NCI-H82 treated with DMSO at 0.1 percent for 48 hours (cell line): Measurements from ENCODE around the gene CABLES2.
"Not testable (repeated sequence)": the region's sequence is repeated elsewhere in the genome, so short reads cannot be mapped to it uniquely, and the experiment has no call there.

Experiments
- DNase-seq: peaks from one replicate; lab custom pipeline; 2025; ENCODE audit not compliant: unreplicated experiment; lab: John Stamatoyannopoulos, UW

CABLES2 gene

GRCh38 chr20:62436692-62437091 lies 29.6 kb upstream of the CABLES2 start:
- DNase-seq: no peak

DNA sequence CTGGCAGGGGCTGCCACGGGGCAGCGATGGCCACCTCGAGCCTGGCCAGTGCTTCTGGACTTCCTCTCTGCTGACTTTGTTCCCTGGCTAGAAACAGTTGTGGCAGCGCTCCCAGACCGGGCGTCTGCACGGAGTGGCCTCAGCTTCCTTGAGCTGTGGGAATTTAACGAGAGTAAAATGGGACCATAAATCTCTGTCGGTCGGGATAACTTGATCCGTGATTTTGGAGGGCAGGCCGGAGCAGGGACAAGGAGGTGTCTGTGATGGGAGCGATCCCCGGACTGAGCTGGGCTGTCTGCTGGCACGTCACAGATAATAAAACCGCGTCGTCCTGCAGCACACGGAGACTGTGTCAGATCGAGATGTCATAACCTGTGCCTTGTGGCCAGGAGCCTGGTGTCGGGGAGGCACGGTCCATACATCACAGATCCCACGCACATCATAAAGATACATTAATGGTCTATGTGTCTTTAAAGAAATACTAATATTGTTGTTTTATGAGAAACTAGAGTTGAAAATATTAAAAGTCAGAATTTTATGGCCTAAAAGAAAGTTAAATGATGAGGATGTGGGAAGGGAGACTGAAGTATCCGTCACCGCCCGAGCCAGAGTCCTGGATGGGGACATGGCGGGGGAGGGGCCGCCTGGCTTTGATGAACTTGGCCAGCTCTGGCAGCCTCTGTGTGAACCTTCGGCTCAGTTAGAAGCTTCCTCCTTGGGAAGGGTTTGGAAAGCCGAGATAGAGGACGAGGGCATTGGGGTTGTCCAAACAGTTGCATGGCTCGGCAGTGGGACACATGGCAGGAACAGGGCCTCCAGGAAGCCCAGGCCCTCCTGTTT lies 26.8 kb upstream of the CABLES2 start:
- DNase-seq: no peak

GRCh38 chr20:62430866-62431447 lies 23.9 kb upstream of the CABLES2 start:
- no peak for DNase-seq

GRCh38 chr20:62430311-62430853 lies 23.3 kb upstream of the CABLES2 start:
- no peak for DNase-seq

DNA sequence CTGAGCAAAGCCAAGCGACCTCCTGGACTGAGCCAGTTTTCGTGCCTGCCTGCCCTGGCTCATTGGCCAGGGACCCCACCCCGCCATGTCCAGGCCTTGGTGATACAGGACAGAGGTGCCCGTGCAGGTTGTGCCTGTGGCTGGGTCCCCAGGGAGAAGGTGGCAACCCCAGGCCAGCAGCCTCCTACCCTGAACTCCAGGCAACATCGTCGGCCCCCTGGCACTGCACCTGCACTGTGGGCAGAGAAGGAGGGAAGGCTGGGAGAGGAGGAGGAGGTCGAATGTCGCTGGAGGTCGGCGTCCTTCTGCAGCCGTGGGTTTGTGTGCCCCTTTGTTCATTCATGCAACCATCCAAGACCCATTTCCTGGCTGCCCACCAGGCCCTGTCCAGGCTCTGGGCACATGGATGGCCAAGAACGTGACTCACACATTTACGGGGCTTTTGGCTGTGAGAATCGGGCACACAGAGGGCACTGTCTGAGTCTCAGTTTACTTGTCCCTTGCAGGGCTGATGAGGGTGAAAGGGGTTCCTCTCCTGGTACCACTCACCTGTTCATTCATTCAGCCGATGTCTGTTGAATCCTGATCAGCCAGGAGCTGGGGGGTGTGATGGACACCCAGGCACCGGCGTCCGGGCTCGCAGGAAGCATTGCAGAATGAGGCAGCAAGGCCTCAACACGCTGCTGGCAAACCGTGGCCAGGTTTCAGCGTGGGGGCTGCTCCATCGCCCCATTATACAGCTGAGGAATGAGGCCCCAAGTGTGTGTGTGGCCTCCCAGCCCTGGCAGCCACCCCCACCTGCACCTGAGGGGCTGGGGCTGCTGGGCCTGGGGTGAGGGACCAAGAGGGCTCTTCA lies 22.6 kb upstream of the CABLES2 start:
- DNase-seq: no peak

GRCh38 chr20:62428396-62429295 lies 21.6 kb upstream of the CABLES2 start:
- DNase-seq: no peak

- no peak for DNase-seq
Measured at GRCh38 chr20:62428002-62428372, 20.9 kb upstream of the CABLES2 start.

DNA sequence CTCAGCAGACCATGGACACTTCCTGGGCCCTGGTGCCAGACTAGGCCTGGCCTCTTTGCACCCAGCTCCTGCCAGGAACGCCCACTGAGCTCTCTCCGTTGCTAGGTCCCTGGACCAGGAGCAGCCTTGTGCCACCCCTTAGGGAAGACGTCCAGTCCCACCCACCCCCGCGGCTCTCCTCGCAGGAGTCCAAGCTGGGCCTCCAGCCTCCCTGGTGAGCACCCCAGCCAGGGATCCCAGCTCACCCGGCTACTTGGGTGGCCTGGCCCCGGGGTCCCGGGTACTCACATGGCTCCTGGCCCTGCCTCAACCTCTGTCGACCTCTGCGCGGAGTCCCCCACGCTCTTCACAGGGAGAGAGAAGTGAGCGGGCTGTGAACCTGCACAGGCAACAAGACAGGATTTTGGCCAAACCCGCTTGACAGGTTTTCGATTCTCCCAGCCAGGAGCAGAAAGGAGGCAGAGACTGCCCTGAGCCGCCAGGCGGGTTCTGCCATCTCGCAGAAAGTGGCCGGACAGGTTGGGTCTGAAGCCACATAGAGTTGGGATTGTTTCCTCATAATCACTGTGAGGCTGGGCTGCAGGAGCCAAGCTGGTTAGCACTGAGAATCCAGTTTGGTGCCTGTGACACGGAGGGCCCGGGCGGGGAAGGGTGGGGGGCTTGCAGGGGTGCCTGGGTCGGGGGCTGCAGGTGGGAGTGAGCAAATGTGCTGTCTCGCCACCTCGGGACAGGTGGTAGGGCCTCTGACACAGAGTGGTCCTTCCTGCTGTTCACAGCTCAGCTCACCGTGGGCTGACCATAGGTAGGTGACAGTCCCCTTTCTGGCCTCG lies 20.3 kb upstream of the CABLES2 start, which contains the start of gene RBBP8NL:
Gene RBBP8NL, minus strand, starts transcription at position 368 of the 830 bp plus-strand sequence. CDS start 7,892 bp downstream, outside the sequence.
- DNase-seq: no peak

DNA sequence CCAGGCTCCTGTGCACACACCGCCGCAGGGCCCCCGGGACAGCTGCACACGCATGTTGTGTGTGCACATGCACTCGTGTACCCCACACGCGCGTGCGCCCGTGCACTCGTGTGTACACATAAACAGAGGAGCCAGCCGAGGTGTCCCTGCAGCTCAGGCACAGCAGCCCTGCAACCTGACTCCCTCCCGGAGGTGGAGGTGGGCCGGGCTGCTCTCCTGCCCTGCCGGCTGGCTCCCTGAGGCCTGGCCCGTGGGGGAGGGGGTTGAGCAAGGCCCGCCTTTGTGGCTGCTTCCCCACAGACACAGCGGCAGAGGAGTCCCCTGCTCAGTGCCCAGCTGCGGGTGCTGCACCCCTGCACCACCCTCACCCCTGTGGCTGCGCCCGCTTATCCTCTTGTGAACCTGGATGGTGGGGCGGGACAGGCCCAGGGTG lies 19.6 kb upstream of the CABLES2 start:
- DNase-seq: no peak

GRCh38 chr20:62426059-62426348 lies 18.9 kb upstream of the CABLES2 start:
- DNase-seq: not testable (repeated sequence)

DNA sequence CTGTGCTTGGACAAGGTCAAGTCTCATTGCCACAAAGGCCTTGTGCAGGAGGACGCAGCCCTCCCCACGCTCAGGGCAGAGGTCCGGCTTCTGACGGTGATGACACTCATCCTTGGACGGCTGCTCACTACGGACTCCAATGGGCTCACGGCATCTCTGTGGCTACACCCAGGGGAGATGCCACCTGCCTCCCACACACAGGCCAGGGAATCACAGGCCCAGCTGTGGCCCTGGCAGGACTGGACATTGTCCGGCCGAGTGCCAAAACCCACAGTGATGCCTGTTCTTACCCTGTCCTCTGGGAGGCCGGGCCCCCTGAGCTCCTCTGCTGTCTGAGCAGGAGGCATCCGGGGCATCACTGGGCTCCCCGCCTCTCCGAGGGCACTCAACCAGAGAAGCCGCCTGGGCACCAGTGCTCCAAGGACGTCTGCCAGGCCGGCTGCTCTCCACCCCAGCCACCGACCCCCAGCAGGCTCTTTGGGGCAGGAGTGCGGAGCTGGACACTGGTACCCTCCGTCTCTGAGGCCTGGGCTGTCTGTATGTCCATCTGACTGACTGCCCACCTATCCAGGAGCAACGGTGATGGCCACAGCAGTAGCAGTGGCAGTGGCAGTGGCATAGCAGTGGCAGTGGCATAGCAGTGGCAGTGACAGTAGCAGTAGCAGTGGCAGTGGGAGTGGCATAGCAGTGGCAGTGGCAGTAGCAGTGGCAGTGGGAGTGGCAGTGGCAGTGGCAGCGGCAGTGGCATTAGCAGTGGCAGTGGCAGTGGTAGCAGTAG lies 18.4 kb upstream of the CABLES2 start:
- DNase-seq: no peak

DNA sequence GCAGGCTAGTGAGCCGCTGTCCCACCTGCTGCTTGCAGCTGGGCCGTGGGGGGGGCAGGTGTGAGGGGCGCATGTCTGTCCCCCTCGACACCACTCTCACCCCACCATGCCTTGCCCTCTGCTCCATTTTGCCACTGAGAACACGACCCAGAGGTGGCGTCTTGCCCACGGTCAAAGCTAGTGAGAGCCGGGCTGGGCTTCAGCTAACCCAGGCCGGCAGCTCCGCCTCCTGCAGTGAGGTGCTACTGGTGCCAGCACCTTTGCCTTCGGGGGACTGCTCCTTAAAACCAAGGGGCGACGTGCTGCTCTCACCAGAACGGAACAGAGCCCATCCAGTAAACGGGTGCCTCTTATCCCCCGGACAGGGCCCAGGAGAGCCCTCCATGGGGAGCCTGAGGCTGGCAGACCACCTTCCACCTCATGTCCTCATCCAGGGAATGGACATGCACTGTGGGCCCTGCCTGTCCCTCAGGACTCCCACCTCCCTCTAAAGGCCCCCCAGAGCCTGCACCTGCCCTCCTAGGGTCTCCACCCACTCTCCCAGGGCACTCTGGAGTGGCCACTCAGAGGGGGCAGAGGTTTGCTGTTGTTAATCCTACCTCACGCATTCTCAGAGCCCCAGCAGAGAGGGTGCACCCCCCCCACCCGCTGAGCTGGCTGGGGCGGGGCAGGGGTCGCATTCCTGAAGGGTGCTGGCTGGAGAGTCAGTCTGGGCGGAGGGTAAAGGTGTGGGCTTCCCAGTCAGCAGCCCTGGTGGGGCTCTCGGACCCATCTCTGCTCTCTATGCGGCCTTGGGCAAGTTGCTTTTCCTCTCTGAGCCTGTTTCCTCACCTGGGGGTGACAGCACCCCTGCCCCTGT lies 17.4 kb upstream of the CABLES2 start:
- no peak for DNase-seq

DNA sequence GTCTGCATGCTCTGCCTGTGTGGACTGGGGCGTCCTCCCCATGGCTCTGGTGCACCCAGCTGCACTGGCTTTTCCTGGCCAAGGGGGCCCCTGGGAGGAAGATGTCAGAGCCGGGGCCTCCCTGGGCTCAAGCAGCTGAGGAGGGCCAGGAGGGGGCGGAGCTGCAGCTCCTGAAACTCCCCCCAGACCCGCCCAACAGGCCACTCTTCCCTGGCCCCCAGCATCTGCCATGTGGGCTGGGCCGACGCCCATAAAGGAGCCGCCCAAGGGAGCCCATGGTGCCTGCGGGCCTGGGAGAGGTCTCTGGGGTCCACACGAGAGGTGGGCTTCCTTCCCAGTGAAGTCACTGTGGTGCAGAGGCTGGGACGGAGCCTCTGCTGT lies 16.2 kb upstream of the CABLES2 start:
- no peak for DNase-seq

- DNase-seq: no peak
Measured at GRCh38 chr20:62422636-62423325, 15.7 kb upstream of the CABLES2 start.

DNA sequence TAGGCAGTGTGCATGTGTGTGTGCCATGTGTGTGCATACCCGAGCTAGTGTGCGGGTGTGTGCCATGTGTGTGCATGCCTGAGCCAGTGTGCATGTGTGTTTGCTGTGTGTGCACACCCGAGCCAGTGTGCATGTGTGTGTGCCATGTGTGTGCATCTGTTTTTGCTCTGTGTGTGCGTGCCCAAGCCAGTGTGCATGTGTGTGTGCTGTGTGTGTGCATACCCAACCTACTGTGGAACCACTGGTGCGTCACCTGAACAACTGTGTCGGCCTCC lies 14.6 kb upstream of the CABLES2 start:
- no peak for DNase-seq

GRCh38 chr20:62420846-62421715 lies 14.0 kb upstream of the CABLES2 start:
- no peak for DNase-seq

DNA sequence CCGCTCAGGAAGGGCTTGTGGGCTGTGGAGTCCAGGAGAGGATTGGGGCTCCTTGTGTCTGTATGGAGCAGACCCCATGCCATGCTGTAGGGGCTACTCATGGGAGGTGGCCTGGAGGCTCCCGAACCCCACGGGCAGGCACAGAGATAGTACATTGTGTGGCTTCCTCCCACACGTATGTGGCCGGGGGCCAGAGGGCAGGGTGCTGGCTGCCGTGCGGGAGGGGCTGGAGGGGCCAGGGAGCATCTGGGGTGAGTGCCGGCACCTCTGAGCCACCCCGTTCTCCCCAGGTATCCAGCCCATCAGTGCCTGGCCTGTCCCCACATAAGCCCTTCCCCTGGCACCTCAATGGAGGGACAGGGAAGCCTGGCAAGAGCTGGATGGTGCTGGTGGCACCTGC lies 12.7 kb upstream of the CABLES2 start:
- DNase-seq: no peak
